GM19351 (cell line): ENCODE data around the gene CORO2A.
"Not testable (repeated sequence)": the region's sequence is repeated elsewhere in the genome, so short reads cannot be mapped to it uniquely, and the experiment has no call there.

ENCODE experiments used
- ATAC-seq: cut with Tn5 transposase; IDR thresholded peaks from one replicate; pipeline ENCODE4 v1.9.1; 2021; ENCODE audit warnings: mild to moderate bottlenecking, moderate library complexity; ENCODE audit not compliant: unreplicated experiment

The CORO2A gene

DNA sequence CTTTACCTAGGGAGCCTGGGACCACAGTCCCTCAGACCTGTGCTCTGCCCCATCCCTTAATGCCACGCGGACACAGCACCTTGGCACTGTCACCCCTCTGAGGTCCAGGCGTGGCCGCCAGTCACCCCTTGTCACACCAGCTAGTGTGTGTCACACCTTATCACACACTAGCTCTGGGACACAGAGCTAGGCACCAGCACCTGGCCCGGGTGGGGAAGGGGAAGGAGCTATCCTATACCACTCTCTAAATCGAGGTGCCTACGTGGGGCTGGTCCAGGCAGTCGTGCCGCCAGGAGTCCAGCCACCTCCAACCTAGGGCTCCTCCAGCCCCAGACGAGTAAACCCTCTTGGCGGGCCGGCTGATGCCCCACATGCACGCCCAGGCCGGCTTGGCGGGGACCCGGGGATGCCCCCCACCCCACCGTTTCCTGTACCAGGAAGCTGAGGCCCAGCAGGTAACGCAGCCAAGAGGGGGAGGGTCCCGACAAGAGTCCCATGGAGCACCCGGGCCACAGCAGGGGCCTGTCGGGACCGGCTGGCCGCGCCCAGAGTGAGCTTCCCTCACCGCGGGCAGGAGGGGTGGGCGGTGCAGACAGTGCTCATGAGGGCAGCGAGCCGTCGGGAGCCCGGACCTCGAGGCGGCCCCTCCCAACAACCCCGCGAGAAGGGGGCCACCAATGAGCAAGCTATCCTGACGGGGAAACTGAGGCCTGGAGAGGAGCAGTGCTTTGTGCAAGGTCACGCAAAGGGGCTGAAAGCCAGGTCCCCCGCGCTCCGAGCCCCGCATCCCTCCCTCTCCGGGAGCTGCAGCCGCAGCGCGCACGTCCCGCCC is 550 bp downstream of the CORO2A start:
- peak; percentile 19 for ATAC-seq

DNA sequence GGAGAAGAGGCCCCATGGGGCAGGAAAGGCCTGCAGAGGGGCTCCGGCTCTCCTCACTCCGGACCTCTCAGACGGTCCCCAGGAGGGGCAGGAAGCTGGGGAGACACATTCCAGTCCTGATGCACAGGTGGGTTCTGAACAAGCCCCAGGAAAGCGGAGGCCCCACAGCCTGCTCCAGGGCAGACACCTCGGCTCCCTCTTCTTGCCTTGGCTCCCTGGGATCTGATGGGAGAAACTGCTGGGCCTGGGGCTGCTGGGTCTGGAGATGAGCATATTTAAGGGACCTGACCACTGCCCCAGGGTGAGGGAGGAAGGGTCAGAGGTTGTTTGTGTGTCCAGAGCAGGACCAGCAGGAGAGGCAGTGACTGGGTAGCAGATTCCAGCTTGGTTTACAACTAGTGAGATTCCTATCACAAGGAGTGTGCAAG is 1.2 kb downstream of the CORO2A start:
- no peak for ATAC-seq

DNA sequence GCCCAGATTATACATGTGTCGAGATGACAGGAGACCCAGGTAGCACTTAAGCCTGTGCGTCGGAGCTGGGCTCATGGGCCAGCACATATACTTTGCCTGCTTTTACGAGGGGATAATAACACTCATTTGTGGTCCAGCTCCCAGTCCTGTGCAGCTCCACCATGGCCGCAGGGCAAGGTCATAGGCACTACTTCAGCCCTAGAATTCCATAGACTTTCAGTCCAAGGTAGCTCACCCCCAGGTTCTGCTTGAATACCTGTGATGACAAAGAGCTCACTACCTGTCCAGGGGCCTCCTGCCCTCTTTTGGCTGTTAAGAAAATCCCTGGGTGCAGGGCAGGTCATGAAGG is 1.7 kb downstream of the CORO2A start:
- ATAC-seq: no peak

DNA sequence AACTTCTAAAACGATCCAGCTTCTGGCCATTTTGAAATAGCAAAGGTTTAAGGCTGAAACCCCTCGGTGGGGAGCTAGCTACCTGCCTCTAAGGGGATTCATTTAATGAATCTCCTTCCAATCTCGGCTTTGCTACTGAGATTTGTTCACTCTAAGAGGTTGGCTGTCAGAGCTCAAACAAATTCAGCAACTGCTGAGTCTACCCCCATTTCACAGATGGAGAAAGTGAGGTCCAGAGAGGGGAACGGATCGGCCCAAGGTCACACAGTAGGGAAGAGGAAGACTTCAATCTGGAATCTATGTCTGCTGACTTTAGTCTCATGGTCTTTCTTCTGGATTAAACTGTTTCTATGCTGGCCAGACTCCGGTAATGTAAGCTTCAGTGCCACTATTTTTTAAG is 3.0 kb downstream of the CORO2A start:
- no peak for ATAC-seq

DNA sequence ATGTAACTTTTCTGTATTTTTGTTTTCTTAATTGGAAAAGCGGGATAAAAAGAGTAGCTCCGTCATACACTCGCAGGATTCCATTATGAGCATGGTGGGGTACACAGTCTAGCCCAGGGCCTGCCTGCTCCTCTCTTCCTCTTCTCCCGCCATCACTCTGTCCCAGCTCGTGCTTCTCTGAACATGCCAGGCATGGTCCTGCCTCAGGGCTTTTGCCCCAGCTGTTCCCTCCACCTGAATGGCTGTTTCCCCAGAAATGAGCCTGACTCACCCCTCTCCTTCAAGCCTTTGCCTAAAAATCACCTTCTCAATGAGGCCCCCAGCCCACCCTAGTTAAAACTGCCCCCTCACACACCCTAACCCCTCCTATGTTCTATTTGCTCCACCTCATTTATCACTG is 4.5 kb downstream of the CORO2A start:
- no peak for ATAC-seq

DNA sequence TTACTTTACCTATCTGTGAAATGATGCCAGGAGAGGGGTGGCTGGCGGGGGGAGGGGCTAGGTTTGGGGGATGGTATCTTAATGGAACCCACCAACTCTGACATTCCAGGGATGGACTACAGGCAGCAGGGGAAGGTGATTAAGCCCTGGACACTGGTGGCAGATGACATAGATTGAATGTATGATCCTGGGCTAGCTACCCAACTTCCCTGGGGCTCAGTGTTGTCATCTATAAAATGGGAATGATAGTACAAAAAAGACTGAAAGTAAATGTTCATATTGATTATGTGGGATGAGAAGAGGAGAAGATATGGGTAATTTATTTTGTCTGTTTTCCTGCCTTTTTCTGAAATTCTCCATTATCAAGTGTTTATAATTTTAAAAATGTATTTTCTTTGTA is 6.2 kb downstream of the CORO2A start:
- no peak for ATAC-seq

DNA sequence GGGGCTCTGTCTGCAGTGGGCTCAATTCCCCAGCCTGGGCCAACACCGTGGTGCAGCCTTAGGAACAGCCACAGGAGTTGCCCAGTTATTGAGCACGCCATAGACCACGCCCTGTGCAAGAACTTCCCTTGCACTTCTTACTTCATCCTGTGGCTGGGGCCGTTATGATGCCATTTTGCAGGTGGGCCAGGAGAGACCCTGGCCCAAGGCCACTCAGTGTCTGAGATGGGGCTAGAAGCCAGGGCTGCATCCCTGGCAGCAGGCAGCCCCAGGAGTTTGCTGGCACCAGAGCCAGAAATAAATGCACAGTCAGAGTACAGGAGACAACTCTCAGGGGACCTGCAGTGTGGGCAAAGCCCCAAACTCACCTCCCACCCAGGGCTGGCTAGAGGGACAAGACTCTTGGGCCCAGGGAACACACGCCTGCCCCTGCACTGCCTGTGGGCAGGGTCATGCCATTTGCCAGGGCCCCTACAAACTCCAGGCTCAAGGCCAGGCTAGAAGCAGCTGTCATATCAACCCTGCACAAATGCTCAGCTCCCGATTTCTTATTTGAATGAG is 6.7 kb downstream of the CORO2A start:
- no peak for ATAC-seq

DNA sequence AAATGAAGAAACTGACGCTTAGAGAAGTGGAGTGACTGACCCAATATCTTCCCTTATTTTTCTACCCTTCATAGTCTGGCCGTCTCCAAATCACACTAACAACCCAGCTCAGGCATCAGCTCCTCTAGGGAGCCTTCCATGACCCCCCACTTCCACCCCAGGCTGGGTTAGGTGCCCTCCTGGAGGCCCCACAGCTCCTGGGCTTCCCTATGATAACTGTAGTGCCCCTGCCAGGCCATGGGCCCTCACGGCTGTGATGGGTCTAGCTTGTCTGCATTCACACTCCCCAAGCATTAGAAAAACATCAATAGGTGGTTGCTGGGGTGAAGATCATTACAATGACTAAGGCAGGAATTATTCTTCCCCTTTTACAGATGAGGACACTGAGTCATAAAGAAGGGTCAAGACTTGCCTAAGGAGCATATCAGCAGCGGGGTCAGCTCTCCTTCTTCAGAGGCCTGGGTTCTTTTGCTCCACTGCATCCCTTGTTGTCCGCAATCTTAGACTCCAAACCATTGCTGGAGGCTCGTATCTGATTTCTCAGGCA is 7.3 kb downstream of the CORO2A start:
- ATAC-seq: no peak

DNA sequence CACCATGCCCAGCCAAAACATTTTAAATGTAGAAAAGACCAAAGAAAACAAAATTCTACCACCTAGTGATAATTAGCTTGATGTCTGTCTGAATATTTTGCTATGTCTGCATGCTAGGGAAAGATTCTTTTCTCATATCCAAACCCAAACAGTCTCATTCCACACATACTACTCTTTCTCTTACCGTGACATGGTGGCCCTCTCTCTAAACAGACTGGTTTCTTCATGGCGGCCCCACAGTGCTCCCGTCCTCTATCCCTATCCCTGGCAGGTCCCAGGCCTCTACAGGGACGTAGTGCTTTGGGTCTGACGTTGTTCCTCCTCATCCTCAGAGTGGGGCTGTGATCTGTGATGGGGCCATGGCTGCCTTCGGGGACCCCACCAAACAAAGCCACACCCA is 8.1 kb downstream of the CORO2A start:
- ATAC-seq: no peak

DNA sequence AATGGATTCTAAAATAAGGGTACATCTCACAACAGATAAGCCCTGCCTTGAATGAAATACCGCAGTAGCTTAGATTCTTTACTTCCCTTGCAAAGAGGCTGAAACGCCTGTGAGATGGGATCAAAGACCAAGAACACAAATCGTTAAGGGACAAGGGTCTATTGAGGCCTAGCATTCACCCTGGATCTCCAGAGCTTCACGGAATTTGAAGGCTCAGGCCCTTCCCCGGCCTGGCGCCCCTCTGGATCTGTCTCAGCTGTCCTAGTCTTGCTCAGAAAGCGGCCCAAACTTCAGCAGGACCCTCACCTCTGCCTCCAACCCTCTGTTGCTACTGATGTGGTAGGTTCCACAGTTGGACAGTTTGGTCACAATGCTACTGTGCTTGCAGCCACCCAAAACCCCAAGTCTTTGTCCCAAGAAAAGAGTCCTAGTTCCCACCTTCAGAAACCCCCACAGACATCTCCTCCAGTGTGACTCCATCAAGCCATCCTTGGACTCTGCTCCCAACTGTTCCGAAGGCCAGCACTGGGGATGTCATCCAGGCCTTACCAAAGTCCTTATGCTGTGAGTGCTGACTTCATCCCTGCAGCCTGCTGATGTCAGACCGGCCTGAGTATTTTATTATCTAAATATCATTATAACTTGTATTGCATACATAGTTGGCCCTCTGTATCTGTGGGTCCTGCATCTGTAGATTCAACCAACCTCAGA is 9.4 kb downstream of the CORO2A start:
- ATAC-seq: no peak

DNA sequence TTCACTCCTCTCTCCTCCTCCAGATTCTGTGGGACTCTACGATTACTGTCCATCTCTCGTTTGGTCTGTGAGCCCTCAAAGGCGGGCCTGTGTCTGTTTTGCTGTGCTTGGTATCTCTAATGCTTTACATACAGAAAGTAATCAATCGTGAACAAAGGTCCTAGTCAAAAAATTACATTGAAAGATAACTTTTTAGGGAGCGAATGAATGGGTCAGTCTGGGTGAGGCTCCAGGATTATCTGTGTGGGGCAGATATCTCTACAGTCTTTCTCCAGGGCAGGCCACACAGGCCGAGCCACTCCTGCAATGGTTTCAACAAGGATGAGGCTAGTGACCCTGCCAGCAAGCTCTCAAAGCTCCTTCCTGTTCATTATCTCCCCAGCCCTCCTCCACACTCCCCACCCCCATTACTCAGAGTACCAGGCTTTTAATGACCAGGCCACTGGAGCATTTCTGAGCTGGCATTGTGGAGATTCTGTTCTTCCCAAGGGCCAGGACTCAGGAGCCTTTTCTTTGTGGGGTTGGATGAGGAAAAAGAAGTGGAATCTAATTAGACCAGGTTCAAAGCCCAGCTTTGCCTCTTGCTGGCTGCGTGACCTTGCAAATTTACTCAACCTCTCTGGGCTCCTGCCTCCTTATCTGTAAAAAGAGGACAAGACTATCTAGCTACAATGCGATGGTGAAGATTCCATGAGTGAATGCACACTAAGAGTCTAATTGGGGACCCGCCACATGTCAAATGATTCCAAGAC is 10.2 kb downstream of the CORO2A start:
- no peak for ATAC-seq

DNA sequence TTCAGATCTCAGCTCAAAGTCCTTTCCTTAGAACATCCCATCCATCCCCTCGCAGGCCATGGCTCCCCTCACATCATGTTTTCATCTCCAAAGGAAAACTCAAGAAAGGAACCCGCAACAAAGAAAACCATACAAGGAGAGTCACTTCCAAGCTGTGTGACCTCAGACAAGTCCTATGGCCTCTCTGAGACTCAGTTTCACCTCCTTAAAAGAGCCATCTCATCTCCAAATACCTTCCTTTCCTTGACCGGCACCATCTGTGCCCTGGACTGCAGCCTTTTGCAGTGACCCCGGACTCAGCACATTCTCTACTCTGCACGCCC is 10.7 kb downstream of the CORO2A start:
- no peak for ATAC-seq

DNA sequence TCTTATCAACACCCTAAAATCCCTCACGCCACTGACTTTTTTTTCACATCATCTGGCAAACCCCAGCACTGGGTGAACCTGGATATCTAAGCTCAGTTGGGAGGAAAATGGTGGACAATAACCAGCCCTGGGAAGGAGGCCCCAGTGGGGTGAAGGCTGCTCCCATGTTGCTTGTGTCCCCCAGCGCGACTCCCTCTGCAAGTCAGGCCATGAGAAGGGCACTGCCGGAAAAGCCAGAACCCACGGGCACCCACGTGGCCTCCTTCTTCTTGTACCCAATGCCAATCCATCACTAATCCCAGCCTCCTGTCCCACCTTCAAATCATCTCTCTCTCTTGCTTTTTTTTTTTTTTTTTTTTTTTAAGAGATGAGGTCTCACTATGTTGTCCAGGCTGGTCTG is 11.4 kb downstream of the CORO2A start:
- ATAC-seq: no peak

DNA sequence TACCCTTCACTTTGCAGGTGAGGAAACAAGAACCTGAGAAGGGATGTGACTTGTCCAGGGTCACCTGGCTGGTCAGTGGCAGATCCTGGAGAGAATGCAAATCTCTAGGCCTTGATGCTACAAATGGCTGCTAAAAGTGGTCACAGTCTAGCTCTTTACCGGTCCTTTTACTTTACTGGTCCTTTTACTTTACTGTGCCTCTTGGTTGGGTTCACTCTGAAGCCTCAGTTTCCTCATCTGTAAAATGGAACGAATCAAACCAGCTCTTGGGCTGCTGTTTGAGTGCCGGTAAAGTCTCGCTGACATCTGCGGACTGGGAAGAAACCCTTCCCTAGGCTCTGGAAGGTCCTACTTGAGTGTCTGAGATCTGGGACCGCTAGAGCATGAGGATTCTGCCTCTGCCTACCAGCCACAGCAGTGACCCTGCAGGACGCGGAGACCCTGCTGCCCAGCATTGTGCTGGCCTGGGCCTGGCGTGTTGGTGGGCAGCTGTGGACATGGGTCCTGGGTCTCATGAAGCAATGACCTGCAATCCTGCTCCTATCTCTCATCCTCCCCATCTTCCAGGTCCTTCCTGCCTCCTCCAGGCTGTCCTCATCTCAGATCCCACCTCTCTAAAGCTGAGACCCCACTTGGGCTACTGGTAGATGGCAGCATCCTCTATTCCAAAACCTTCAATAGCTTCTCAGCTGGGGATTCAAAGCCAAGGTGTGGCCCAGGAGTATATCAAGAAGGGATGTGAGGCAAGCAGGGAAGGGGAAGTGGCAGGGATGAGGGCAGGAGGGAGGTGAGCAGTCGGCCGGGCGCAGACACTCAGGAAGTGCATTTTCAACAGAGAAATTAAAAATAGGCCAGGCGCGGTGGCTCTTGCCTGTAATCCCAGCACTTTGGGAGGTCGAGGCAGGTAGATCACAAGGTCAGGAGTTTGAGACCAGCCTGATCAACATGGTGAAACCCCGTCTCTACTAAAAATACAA is 13.3 kb downstream of the CORO2A start:
- no peak for ATAC-seq

DNA sequence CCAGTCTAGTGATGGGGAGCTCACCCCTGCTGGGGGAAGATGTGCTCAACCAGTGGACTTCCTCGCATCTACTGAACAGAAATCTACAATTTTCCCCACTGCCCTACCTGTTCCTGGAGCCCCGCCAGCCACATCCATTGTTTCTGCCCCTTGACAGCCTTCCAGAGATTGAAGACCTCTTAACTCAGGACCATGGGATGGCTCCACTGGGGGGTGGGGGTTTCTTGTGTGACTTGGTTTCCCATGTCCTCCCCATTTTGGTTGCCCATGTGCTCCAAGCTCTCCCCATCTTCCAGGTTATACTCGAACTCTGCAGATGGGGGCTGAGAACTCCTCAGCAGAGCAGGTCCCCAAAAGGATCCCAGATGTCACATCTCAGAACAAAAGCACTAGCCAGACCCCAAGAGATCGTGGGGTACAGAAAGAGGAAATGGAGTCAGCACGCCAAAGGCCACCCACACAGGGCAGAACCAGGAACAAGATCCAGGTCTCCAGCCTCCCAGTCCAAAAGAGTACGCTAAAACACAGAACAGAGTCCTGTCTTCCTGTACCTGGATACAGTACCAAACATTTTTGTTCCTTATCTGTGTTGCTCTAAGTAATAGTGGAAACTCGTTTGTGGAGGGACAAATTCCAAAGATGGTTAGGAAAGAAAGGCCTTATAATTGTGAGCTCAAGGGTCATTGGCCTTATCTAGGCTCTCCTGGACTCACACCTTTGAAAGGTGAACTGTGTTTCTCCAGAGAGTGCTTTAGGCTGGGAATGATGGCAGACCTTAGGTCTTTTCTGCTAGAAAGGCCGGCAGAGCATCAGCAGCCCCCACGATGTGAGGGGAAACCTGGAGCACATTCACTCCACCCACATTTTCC is 15.8 kb downstream of the CORO2A start:
- no peak for ATAC-seq

DNA sequence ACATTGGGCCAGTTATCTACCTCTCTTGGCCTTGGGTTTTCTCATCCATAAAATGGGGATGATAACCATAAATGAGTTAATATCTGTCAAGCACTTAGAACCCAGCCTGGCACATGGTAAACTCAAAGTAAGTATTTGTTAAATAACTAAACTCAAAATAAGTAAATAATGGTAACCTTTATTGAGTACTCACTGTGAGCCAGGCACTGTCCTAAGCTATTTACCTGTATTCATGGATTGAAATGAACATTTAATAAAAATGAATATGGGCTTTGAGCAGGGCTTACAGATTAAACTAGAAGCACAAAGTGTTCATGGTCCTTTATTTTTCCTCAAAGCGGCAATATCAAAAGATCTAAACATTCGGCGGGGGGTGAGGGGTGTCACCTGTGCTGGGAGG is 16.7 kb downstream of the CORO2A start:
- no peak for ATAC-seq

DNA sequence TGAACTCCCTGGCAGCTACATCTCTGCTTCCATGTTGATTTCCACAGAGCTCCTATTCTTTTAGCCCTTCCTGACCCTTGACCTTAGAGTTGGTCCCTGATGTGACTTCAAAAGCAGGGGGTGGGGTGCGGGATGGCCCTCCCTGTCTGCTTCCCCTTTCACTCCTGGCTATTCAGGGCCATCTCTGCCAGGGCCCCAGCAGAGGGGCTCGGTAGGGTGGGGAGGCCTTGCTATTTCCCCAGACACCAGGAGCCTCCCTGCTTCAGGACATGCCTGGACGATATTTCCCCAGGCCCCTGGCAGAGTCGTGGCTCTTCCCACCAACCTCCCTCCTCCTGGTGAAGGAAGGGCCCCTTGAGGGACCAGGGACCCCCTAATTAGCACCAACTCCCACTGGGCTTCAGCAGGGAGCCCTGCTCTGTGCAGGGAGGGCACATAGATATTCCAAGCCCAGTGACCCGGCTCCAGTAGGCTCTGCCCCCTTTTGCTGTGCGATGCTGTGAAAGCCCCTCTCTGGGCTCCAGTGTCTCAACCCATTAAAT is 17.3 kb downstream of the CORO2A start:
- no peak for ATAC-seq

DNA sequence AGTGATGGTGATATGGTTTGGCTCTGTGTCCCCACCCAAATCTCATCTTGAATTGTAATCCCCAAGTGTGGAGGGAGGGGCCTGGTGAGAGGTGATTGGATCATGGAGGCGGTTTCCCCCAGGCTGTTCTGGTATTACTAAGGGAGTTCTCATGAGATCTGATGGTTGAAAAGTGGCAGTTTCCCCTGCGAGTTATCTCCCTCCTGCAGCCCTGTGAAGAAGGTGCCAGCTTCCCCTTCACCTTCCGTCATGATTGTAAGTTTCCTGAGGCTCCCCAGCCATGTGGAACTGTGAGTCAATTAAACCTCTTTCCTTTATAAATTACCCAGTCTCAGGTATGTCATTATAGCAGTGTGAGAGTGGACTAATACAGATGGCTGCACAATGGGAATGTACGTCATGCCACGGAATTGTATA is 17.9 kb downstream of the CORO2A start:
- ATAC-seq: not testable (repeated sequence)

DNA sequence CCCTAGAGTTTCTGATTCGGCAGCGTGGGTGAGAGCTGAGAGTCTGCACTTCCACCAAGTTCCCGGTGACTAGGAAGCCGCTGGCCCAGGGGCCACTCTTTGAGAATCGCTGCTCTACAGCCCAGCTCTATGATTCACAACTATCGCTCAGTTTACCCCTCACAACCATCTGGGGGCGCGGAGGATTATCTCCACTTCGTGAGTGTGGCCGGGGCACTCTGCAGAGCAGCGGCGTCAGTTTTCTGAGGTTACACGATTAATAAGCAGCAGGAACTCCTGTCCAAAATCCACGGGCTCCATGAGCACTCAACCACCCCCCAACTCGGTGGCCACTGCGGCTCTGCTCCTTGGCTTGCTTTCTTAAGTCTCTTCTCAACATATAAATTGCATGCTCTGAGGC is 19.3 kb downstream of the CORO2A start:
- ATAC-seq: no peak
